Measurements from ENCODE around the gene CASZ1. TPM values are rescaled to one million over a fixed set of nuclear protein-coding genes. Genes with fewer than 3 reads are reported as not detected.

CASZ1 gene
- total and polyA plus RNA-seq, 2 donors (not counting 3 experiments of a cell fraction or from before 2014, with no cell fraction given) = 1.5 to 5.2 TPM

GRCh38 chr1:10803971-10804820, 7.8 kb upstream of the CASZ1 start:
- BruUV-seq (replicated peaks) = no TSS peak
- DNase-seq (ENCODE audit: low read depth, low spot score) (no peak), FAIRE-seq (no peak)
- H2AFZ ChIP-seq (ENCODE audit: low read depth, low read length) = no peak overlapping the region
- no peaks in the 10 kb centered on the region for H4K20me1 ChIP-seq (replicated peaks; ENCODE audit: control insufficient read depth, extremely low read depth, insufficient read depth, low read length)
- no peaks in the 10 kb centered on the region for H3K79me2 ChIP-seq (ENCODE audit: control insufficient read depth, insufficient read depth, low read length)
- ChIA-PET POLR2A (no interaction called here), CTCF (no interaction called here)
- H3K4me3 ChIP-seq (replicated peaks in 1 of 3; ENCODE audit: insufficient read depth in 1 of 3, low read depth in 1 of 3, low read length in 3 of 3) = no peak overlapping the region
- no peak for TF ChIP-seq MAX (IDR thresholded peaks at IDR 0.05; ENCODE audit: insufficient read depth, insufficient read length)
- TF ChIP-seq CTCF (IDR thresholded peaks at IDR 0.05; ENCODE audit: extremely low read depth in 1 of 2, insufficient read depth in 1 of 2, low read depth in 1 of 2, low read length in 2 of 2) = no peak
- no peak for TF ChIP-seq FOS (IDR thresholded peaks at IDR 0.05; ENCODE audit: borderline replicate concordance, insufficient read depth, low read length)
- TF ChIP-seq GATA2 (IDR thresholded peaks at IDR 0.05; ENCODE audit: insufficient read depth, insufficient read length, low read depth, low read length) = no peak
- TF ChIP-seq EZH2 (IDR thresholded peaks at IDR 0.05; ENCODE audit: borderline replicate concordance, low read depth, low read length, severe bottlenecking) = no peak
- TF ChIP-seq POLR2AphosphoS5 (IDR thresholded peaks at IDR 0.05; ENCODE audit: insufficient read depth, low read depth, low read length) = no peak
- TF ChIP-seq JUN (IDR thresholded peaks at IDR 0.05; ENCODE audit: borderline replicate concordance, insufficient read depth, insufficient read length, low read depth) = no peak
- no peak for TF ChIP-seq MYC (IDR thresholded peaks at IDR 0.05; ENCODE audit: low read depth, low read length)
- TF ChIP-seq POLR2A (IDR thresholded peaks at IDR 0.05; ENCODE audit: low read depth, low read length) = no peak
- dilution Hi-C loops (cut with MboI; ENCODE audit: extremely low pct_ligation_motif_present, low sequenced_read_pairs) = no loop called here
- H3K9ac ChIP-seq (replicated peaks; ENCODE audit: extremely low read depth, insufficient read depth, low read length) = no peak overlapping the region
- no peaks in the 10 kb centered on the region for H3K9me3 ChIP-seq (replicated peaks; ENCODE audit: control insufficient read depth, insufficient read depth, low read length)
- no peak overlapping the region for H3K27ac ChIP-seq (ENCODE audit: insufficient read depth, low read depth, low read length)
- H3K9me1 ChIP-seq (replicated peaks; ENCODE audit: control insufficient read depth, extremely low read depth, insufficient read depth, low read length) = no peaks in the 10 kb centered on the region
- no peaks in the 10 kb centered on the region for H3K4me1 ChIP-seq (ENCODE audit: control insufficient read depth, extremely low read depth, insufficient read depth, low read length)
- H3K4me2 ChIP-seq (ENCODE audit: insufficient read depth, low read length) = no peak overlapping the region
- H3K27me3 ChIP-seq (ENCODE audit: control insufficient read depth in 2 of 2, insufficient read depth in 2 of 2, low read length in 2 of 2) = peaks cover 21 to 22% of the 10 kb centered on the region in 2 experiments
- intact Hi-C loops (cut with micrococcal nuclease) = no loop called here
- no peaks in the 10 kb centered on the region for H3K36me3 ChIP-seq (ENCODE audit: control insufficient read depth in 2 of 2, extremely low read depth in 1 of 2, insufficient read depth in 2 of 2, low read length in 2 of 2)
